Measurements from ENCODE around the gene MEGF9. TPM values are rescaled to one million over a fixed set of nuclear protein-coding genes. Genes with fewer than 3 reads are reported as not detected.

MEGF9 gene
- total RNA-seq, 1 donor from 2014 or later, result 4.7 TPM

DNA sequence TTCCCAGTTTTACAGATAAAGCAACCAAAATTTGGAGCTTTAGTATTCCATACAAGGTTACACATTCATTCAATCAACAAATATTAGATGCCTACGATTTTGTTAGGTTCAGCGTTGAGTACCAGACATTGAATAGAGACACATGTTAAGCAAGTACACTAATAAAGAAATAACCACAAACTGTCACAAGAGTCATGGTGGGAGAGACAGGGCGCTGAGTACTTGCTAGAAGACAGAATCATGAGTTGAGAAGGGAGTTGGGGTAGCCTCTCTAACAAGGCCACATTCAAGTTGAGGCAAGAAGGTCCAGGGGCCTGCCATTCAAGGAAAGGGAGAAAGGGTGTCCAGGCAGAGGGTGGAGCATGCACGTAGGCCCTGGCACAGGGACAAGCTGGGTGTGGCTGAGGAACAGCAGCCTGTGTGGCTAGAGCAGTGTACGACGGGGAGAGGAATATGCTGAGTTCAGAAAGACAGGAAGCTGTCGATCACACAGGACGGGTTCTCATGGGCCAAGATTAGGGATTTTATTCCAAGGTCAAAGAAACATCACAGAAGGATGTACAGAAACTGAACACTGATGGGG lies 151.3 kb downstream of the MEGF9 start:
- Histone ChIP-seq H3K36me3 (ENCODE audit: control insufficient read depth, insufficient read depth, low read length) (peaks cover 5% of the 10 kb centered on the region), H3K27me3 (ENCODE audit: control insufficient read depth, insufficient read depth, low read length) (no peaks in the 10 kb centered on the region), H3K4me3 (ENCODE audit: low read depth, low read length) (no peak overlapping the region)
- DNase-seq (ENCODE audit: low read depth), result no peak
- TF ChIP-seq, protein P1, sequence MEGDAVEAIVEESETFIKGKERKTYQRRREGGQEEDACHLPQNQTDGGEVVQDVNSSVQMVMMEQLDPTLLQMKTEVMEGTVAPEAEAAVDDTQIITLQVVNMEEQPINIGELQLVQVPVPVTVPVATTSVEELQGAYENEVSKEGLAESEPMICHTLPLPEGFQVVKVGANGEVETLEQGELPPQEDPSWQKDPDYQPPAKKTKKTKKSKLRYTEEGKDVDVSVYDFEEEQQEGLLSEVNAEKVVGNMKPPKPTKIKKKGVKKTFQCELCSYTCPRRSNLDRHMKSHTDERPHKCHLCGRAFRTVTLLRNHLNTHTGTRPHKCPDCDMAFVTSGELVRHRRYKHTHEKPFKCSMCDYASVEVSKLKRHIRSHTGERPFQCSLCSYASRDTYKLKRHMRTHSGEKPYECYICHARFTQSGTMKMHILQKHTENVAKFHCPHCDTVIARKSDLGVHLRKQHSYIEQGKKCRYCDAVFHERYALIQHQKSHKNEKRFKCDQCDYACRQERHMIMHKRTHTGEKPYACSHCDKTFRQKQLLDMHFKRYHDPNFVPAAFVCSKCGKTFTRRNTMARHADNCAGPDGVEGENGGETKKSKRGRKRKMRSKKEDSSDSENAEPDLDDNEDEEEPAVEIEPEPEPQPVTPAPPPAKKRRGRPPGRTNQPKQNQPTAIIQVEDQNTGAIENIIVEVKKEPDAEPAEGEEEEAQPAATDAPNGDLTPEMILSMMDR (IDR thresholded peaks at IDR 0.05; ENCODE audit: insufficient read depth, low read length, severe bottlenecking), result no peak
- no peak for FAIRE-seq

DNA sequence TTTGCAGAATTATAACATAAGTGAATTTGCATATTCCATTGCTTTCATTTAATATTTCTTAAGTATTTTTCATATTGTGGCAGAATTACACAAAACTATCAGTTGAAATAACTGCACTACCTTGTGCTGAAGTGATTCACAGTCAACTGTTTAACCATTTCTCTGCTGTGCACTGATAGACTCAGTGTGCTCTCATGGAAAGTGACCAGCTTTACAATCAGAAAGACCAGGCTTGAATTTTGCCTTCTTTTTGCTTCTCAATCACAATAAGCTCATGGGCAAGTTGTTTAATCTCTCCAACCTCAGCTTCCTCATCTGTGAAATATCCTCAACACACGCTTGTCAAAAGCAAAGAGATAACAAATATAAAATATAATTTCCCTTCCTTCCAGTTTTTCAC lies 152.6 kb downstream of the MEGF9 start:
- DNase-seq (ENCODE audit: low read depth), result no peak
- Histone ChIP-seq H3K4me3 (ENCODE audit: low read depth, low read length) (no peak overlapping the region), H3K27me3 (ENCODE audit: control insufficient read depth, insufficient read depth, low read length) (no peaks in the 10 kb centered on the region), H3K36me3 (ENCODE audit: control insufficient read depth, insufficient read depth, low read length) (peaks cover 4% of the 10 kb centered on the region)
- TF ChIP-seq, protein P1 (IDR thresholded peaks at IDR 0.05; ENCODE audit: insufficient read depth, low read length, severe bottlenecking), result no peak
- no peak for FAIRE-seq

DNA sequence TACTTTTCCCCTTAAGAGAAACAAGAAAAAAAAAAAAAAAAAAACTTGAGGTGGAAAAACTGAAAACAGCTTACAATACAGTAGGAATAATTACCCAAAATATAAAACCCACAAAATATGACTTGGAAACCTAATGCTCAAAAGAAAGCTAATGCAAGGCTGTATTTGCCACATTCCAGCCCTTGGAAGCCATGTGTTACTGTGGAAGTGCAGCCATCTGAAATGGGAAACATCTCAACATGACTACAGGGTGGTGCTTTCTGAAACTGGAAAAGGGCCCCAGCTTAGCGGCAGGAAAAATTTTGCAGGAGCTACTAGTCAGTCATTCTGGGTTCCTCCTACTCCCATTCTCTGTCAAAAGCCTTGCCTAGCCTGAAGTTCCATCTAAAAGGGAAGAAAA lies 154.7 kb downstream of the MEGF9 start:
- H3K27me3 ChIP-seq (ENCODE audit: control insufficient read depth, insufficient read depth, low read length), result no peaks in the 10 kb centered on the region
- peaks cover 2% of the 10 kb centered on the region for H3K36me3 ChIP-seq (ENCODE audit: control insufficient read depth, insufficient read depth, low read length)
- DNase-seq (ENCODE audit: low read depth), result no peak
- no peak for FAIRE-seq
- TF ChIP-seq, protein P1 (IDR thresholded peaks at IDR 0.05; ENCODE audit: insufficient read depth, low read length, severe bottlenecking), result no peak
- no peak overlapping the region for H3K4me3 ChIP-seq (ENCODE audit: low read depth, low read length)

DNA sequence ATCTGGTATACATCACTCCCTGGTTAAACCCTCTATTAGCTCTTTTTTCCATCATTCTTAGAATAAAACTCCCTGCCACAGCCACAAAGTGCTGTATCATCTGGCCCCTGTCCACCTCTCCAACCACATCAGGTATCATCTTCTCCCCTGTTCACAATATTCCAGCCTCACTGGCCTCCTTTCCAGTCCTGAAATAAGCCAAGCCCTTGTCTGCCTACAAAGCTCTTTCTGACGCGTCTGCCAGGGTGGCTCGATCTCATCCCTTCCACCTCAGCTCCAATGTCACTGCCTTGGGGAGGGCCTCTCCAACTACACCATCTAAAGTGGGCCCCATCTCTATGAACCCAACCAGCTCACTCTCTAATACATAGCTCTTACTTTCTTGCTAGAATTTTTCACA lies 155.8 kb downstream of the MEGF9 start:
- DNase-seq (ENCODE audit: low read depth) (no peak), FAIRE-seq (no peak)
- H3K27me3 ChIP-seq (ENCODE audit: control insufficient read depth, insufficient read depth, low read length), result no peaks in the 10 kb centered on the region
- TF ChIP-seq, protein P1 (IDR thresholded peaks at IDR 0.05; ENCODE audit: insufficient read depth, low read length, severe bottlenecking), result no peak
- H3K36me3 ChIP-seq (ENCODE audit: control insufficient read depth, insufficient read depth, low read length), result peaks cover 2% of the 10 kb centered on the region
- no peak overlapping the region for H3K4me3 ChIP-seq (ENCODE audit: low read depth, low read length)

DNA sequence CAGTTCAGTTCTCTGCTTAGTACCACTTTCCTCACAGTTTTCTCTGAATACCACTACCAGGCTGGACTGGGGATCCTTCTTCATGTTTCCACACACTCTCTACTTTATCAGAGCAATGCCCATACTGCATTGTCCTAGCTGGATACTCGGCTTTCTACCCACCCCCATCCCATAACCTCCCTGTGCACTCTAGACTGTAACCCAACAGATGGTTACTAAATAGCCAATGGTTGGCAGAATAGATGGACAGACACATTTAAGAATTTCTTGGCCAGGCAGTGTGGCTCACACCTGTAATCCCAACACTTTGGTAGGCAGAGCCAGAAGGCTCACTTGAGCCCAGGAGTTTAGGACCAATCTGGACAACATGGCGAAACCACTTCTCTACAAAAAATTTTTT lies 157.1 kb downstream of the MEGF9 start:
- DNase-seq (ENCODE audit: low read depth), result no peak
- no peaks in the 10 kb centered on the region for H3K27me3 ChIP-seq (ENCODE audit: control insufficient read depth, insufficient read depth, low read length)
- FAIRE-seq, result no peak
- H3K36me3 ChIP-seq (ENCODE audit: control insufficient read depth, insufficient read depth, low read length), result peaks cover 2% of the 10 kb centered on the region
- H3K4me3 ChIP-seq (ENCODE audit: low read depth, low read length), result no peak overlapping the region
- TF ChIP-seq, protein P1 (IDR thresholded peaks at IDR 0.05; ENCODE audit: insufficient read depth, low read length, severe bottlenecking), result no peak

DNA sequence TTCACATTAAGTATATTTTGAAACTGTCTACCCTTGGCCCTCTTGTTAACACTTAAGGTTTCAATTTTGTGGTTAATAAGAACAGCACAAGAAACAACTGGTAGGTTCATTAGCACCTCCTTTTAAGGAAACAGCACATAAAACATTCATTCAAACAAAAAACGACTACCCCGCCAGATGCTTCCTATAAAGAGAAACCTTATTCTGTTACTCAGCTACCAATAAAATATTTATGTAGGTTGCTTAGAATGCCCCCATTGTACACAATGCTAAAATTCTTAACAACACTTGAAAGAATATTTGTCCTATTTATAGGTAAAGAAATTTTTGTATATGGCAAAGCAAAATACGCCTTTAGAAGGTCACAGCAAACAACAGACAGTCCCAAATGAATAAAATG lies 157.5 kb downstream of the MEGF9 start:
- Histone ChIP-seq H3K4me3 (ENCODE audit: low read depth, low read length) (no peak overlapping the region), H3K27me3 (ENCODE audit: control insufficient read depth, insufficient read depth, low read length) (no peaks in the 10 kb centered on the region), H3K36me3 (ENCODE audit: control insufficient read depth, insufficient read depth, low read length) (peaks cover 2% of the 10 kb centered on the region)
- TF ChIP-seq, protein P1 (IDR thresholded peaks at IDR 0.05; ENCODE audit: insufficient read depth, low read length, severe bottlenecking), result no peak
- FAIRE-seq (no peak), DNase-seq (ENCODE audit: low read depth) (no peak)

Data from bronchial epithelial cell (primary cell).